Activated CD8-positive, alpha-beta memory T cell treated with anti-CD3 and anti-CD28 coated beads, Interleukin-2, amount 10 ng/mL, durations not matched to agents 7 days and 5 days (primary cell): ENCODE measurements around the gene ENKD1. TPM values are rescaled to one million over a fixed set of nuclear protein-coding genes. Genes with fewer than 3 reads are reported as not detected.

Experiments
- ATAC-seq: fragments of 150-1000 bp; cut with Tn5 transposase; one replicate; pipeline ENCODE4 v1.10.0; 2021; ENCODE audit warnings: moderate library complexity
- CTCF ChIA-PET: fragments of 350-600 bp; sonication (Branson Sonifier 250); formaldehyde crosslinking; loops from one replicate; lab custom pipeline; 2021; ENCODE audit warnings: antibody characterized with exemption; lab: Charles Lee
- DNase-seq: peaks from one replicate; pipeline ENCODE4 v3.0.0-alpha.2; 2020
- H3K27ac Mint-ChIP-seq: one replicate; pipeline ENCODE4 v1.8.0; 2021; ENCODE audit warnings: mild to moderate bottlenecking, mixed read lengths
- H3K27me3 Mint-ChIP-seq: one replicate; pipeline ENCODE4 v1.8.0; 2021; ENCODE audit warnings: mixed read lengths
- H3K36me3 Mint-ChIP-seq: one replicate; pipeline ENCODE4 v1.8.0; 2021; ENCODE audit warnings: mild to moderate bottlenecking, mixed read lengths
- H3K4me1 Mint-ChIP-seq: one replicate; pipeline ENCODE4 v1.8.0; 2021; ENCODE audit warnings: mixed read lengths
- H3K4me3 Mint-ChIP-seq: one replicate; pipeline ENCODE4 v1.8.0; 2021; ENCODE audit warnings: mild to moderate bottlenecking, moderate library complexity, mixed read lengths
- H3K9me3 Mint-ChIP-seq: one replicate; pipeline ENCODE4 v1.8.0; 2022; ENCODE audit warnings: low read depth, mixed read lengths
- total RNA-seq, 2 experiments: library from RNA; stranded (reverse); gene quantifications; one replicate each; pipeline ENCODE4 v1.2.3, GENCODE V29; 2021

ENKD1 gene
- total RNA-seq, 2 experiments from 2014 or later = 6.2 to 8.0 TPM

DNA sequence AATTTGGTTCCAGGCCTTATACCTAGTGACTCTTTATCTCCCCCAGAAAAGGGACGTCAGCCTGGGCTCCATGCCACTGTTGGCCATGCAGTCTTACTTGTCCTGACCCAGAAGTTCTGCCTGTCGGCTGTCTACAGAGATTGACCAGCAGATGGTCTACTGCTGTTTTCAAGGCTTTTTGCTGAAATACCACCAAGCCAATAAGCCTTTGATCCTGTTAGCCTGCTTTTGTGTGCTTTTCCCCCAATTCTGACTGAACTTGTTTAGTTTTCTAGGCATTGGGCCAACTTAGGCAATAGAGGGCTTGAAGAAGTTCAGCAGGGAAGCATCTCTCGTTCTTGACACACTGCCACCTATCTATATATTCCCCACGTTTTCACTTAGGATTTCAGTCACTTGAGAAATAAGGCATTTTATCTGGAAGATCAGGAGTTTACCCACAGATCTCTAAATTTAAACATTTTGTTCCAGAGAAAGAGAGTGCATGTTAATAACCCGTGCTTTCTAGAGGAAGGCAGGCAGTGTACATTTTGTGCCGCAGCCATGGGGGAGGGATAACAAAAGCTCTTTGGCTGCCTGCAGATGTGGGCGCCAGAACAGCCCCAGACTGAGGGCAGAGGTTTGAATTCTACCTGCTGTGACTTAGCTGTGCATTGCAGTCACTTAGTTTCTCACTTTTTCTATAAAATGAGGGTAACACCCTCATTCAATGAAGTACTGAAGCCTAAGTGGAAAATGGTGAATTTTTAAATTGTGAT lies 34.0 kb downstream of the ENKD1 start:
- Mint-ChIP-seq H3K36me3 (peaks cover 37% of the 10 kb centered on the region), H3K27me3 (no peaks in the 10 kb centered on the region), H3K4me3 (no peak overlapping the region), H3K9me3 (no peaks in the 10 kb centered on the region), H3K4me1 (no peaks in the 10 kb centered on the region), H3K27ac (no peak overlapping the region)
- ATAC-seq = no peak
- CTCF ChIA-PET = interaction anchor here (0.6 to 2.3 kb wide), 3 partner anchors 12 to 85 kb away, joined by 3 to 12 read pairs (median 10); partner anchors contain the start of gene CARMIL2
- no peak for DNase-seq

DNA sequence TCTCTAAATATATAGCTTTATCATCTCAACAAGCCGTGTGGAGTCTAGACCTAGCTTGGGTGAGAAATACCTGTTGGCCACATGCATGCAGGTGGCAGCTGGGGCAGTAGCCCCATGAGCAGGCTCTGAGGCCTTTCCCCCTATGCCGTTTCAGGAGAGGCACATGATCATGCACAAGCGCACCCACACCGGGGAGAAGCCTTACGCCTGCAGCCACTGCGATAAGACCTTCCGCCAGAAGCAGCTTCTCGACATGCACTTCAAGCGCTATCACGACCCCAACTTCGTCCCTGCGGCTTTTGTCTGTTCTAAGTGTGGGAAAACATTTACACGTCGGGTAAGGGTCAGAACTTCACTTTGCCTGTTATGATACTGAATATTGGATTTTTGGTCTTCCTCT lies 38.3 kb downstream of the ENKD1 start:
- no peaks in the 10 kb centered on the region for H3K4me1 Mint-ChIP-seq
- H3K36me3 Mint-ChIP-seq = peaks cover 44% of the 10 kb centered on the region
- ATAC-seq (no peak), DNase-seq (no peak)
- no peaks in the 10 kb centered on the region for H3K9me3 Mint-ChIP-seq
- H3K27me3 Mint-ChIP-seq = no peaks in the 10 kb centered on the region
- H3K27ac Mint-ChIP-seq = no peak overlapping the region
- CTCF ChIA-PET = interaction anchor here (0.6 to 1.2 kb wide), 3 partner anchors 16 to 342 kb away, joined by 3 to 5 read pairs (median 4); partner anchors contain the start of gene CARMIL2
- no peak overlapping the region for H3K4me3 Mint-ChIP-seq

DNA sequence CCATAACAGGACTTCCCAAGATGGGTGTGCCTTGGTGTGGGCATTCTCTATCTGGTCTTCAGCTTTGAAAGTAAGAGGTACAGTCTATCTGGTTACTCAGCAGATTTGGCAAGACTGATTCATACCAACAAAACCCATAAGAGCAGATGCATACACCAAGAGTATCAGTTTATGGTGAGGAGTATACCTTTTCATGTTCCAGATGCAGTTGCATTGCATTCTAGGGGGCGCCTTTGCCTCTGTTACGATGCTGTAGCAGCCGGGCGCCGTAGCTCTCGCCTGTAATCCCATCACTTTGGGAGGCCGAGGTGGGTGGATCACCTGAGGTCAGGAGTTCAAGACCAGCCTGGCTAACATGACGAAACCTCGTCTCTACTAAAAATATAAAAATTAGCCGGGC lies 52.7 kb downstream of the ENKD1 start:
- Mint-ChIP-seq H3K4me1 (no peaks in the 10 kb centered on the region), H3K27ac (no peak overlapping the region), H3K36me3 (peaks cover 39% of the 10 kb centered on the region), H3K27me3 (no peaks in the 10 kb centered on the region), H3K4me3 (no peak overlapping the region), H3K9me3 (no peaks in the 10 kb centered on the region)
- no peak for ATAC-seq
- CTCF ChIA-PET = interaction anchor here (0.8 to 1.3 kb wide), 6 partner anchors 9 to 93 kb away, joined by 3 to 5 read pairs (median 3); no protein-coding TSS in a partner anchor
- no peak for DNase-seq

Other genes with a start within 250 kb of the ENKD1 start
- under 1 TPM in 1 of 2 experiments, not detected in 1; 0.14 TPM for gene HSD11B2, start 235.6 kb downstream of the ENKD1 start, total RNA-seq
- gene ATP6V0D1, start 185.6 kb downstream of the ENKD1 start, total RNA-seq = 10 to 100 TPM; 42.1 to 58.3 TPM
- not detected for gene AGRP, start 183.2 kb downstream of the ENKD1 start, total RNA-seq
- gene RIPOR1, start 137.9 kb downstream of the ENKD1 start, total RNA-seq = 10 to 100 TPM; 14.3 to 17.8 TPM
- gene CTCF, start 104.2 kb downstream of the ENKD1 start, total RNA-seq = 10 to 100 TPM; 74.0 to 81.8 TPM
- gene CARMIL2, start 21.6 kb downstream of the ENKD1 start, total RNA-seq = 100 to 1,000 TPM; 154 to 174 TPM
- gene ACD, start 6.5 kb downstream of the ENKD1 start, total RNA-seq = 10 to 100 TPM; 49.7 to 58.1 TPM
- 10 to 100 TPM; 15.2 to 15.5 TPM for gene PARD6A, start 5.8 kb downstream of the ENKD1 start, total RNA-seq
- 1 to 10 TPM; 4.1 to 5.1 TPM for gene C16orf86, start 64 bp upstream of the ENKD1 start, total RNA-seq
- gene GFOD2, start 52.6 kb upstream of the ENKD1 start, total RNA-seq = 10 to 100 TPM; 15.1 to 15.8 TPM
- gene RANBP10, start 139.8 kb upstream of the ENKD1 start, total RNA-seq = 10 to 100 TPM; 21.2 to 23.7 TPM
- under 1 TPM; 0.12 to 0.45 TPM for gene TSNAXIP1, start 140.1 kb upstream of the ENKD1 start, total RNA-seq
- 10 to 100 TPM; 47.9 to 52.7 TPM for gene THAP11, start 175.6 kb upstream of the ENKD1 start, total RNA-seq
- 100 to 1,000 TPM; 114 to 137 TPM for gene NUTF2, start 180.2 kb upstream of the ENKD1 start, total RNA-seq
- 10 to 100 TPM; 61.8 to 69.3 TPM for gene CENPT, start 180.9 kb upstream of the ENKD1 start, total RNA-seq
- gene EDC4, start 206.3 kb upstream of the ENKD1 start, total RNA-seq = 100 to 1,000 TPM; 122 to 124 TPM
- under 1 TPM; 0.45 to 0.99 TPM for gene NRN1L, start 218.1 kb upstream of the ENKD1 start, total RNA-seq
- gene PSKH1, start 226.5 kb upstream of the ENKD1 start, total RNA-seq = 10 to 100 TPM; 21.0 to 21.6 TPM